Measurements from ENCODE around the gene USP13.
A peak's percentile ranks its signal among the peaks of the same experiment; 100 is the strongest.

Gene USP13

DNA sequence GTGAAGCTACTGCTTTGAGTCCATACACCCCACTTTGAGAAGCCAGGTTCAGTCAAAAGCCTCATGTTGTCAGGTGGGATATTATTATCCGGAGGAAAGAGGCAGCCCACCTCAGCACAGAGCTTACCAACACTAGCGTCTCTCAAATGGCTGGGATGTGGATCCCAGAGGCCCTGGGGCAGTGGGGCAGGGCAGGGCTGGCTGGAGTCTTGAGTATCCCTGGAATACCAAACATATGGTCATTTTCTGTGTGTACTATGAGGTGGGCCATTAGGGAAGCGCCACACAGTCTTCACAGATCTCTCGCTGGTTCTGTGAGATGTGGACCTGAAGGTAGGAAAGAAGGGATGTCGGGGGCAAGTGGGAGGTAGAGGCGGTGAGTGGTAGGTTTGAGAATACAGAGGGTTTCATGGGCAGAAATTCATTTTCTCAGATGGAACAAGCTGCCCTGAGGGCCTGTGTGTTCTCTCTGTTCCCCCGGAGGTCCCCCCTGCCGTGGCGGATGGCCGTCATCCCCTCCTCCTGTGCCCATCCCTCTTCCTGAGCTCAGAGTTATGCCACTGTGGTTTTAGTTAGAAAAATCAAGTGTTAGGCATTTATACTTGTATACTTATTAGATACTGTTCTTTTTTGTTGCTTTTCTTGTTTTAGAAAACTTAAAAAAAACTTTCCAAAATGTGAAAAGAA is 66.4 kb downstream of the USP13 start:
- Histone ChIP-seq H2AFZ (ENCODE audit: low read depth, low read length) (no peak overlapping the region), H3K4me2 (ENCODE audit: low read length) (no peak overlapping the region), H3K79me2 (ENCODE audit: low read length) (no peaks in the 10 kb centered on the region), H3K4me1 (ENCODE audit: low read length) (no peaks in the 10 kb centered on the region), H3K9me3 (ENCODE audit: insufficient read depth, low read length) (no peaks in the 10 kb centered on the region), H3K4me3 (ENCODE audit: low read length) (no peak overlapping the region), H3K27ac (ENCODE audit: low read length) (no peak overlapping the region), H4K20me1 (ENCODE audit: insufficient read depth, low read length) (no peaks in the 10 kb centered on the region), H3K9ac (ENCODE audit: low read length) (no peak overlapping the region), H3K36me3 (replicated peaks; ENCODE audit: low read depth, low read length) (peaks cover 14% of the 10 kb centered on the region), H3K27me3 (ENCODE audit: low read depth, low read length) (no peaks in the 10 kb centered on the region)
- no peak for TF ChIP-seq EZH2phosphoT487 (IDR thresholded peaks at IDR 0.05; ENCODE audit: low read depth)
- TF ChIP-seq, protein P1, sequence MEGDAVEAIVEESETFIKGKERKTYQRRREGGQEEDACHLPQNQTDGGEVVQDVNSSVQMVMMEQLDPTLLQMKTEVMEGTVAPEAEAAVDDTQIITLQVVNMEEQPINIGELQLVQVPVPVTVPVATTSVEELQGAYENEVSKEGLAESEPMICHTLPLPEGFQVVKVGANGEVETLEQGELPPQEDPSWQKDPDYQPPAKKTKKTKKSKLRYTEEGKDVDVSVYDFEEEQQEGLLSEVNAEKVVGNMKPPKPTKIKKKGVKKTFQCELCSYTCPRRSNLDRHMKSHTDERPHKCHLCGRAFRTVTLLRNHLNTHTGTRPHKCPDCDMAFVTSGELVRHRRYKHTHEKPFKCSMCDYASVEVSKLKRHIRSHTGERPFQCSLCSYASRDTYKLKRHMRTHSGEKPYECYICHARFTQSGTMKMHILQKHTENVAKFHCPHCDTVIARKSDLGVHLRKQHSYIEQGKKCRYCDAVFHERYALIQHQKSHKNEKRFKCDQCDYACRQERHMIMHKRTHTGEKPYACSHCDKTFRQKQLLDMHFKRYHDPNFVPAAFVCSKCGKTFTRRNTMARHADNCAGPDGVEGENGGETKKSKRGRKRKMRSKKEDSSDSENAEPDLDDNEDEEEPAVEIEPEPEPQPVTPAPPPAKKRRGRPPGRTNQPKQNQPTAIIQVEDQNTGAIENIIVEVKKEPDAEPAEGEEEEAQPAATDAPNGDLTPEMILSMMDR (IDR thresholded peaks at IDR 0.05; ENCODE audit: low read depth, low read length), result no peak

DNA sequence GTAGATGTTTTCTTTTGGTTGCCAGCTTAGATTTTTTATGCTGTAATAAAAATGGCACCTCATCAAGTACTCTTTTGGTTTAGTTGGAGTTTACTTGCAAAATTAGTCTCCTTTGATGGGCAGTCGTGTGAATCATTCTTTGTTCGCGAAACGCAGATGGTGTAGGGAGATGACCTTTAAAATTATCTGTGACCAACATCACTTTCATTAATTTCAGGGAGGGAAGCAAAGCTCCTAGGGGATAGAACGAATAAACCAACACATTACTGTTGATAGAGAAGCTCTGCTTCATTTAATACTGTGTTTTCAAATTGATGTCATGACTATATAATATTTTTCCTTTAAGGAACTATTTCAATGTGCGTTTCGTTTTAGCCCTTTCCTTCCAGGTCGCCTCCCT is 67.4 kb downstream of the USP13 start:
- Histone ChIP-seq H3K9me3 (ENCODE audit: insufficient read depth, low read length) (no peaks in the 10 kb centered on the region), H3K9ac (ENCODE audit: low read length) (no peak overlapping the region), H3K27me3 (ENCODE audit: low read depth, low read length) (no peaks in the 10 kb centered on the region), H3K36me3 (replicated peaks; ENCODE audit: low read depth, low read length) (peaks cover 14% of the 10 kb centered on the region), H3K4me1 (ENCODE audit: low read length) (peaks cover under 1% of the 10 kb centered on the region; the same call in 1 of the 2 replicates), H4K20me1 (ENCODE audit: insufficient read depth, low read length) (peaks cover under 1% of the 10 kb centered on the region; the same call in 1 of the 2 replicates), H2AFZ (ENCODE audit: low read depth, low read length) (no peak overlapping the region), H3K4me2 (ENCODE audit: low read length) (no peak overlapping the region), H3K79me2 (ENCODE audit: low read length) (no peaks in the 10 kb centered on the region), H3K27ac (ENCODE audit: low read length) (no peak overlapping the region), H3K4me3 (ENCODE audit: low read length) (no peak overlapping the region)
- TF ChIP-seq, protein P1 (IDR thresholded peaks at IDR 0.05; ENCODE audit: low read depth, low read length), result no peak
- no peak for TF ChIP-seq EZH2phosphoT487 (IDR thresholded peaks at IDR 0.05; ENCODE audit: low read depth)

DNA sequence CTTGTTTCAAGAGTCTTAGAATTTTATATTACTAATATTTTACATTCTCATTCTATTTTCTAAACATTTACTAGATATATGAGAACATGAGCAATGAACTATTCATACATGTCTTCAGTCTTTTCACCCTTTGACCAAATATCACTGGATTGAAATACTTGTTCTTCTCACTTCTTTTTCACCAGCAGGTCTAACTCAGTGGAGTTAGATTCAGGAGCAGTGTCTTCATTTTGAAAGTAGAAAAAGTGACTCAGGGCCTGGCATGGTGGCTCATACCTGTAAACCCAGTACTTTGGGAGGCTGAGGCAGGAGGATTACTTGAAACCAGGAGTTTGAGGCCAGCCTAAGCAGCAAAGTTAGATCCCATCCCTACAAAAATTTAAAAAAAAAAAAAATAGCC is 70.8 kb downstream of the USP13 start:
- TF ChIP-seq, protein P1 (IDR thresholded peaks at IDR 0.05; ENCODE audit: low read depth, low read length), result no peak
- TF ChIP-seq EZH2phosphoT487 (IDR thresholded peaks at IDR 0.05; ENCODE audit: low read depth), result no peak
- no peak overlapping the region for H3K4me2 ChIP-seq (ENCODE audit: low read length)
- no peak overlapping the region for H2AFZ ChIP-seq (ENCODE audit: low read depth, low read length)
- H3K79me2 ChIP-seq (ENCODE audit: low read length), result no peaks in the 10 kb centered on the region; the same call in 1 of the 2 replicates
- no peak overlapping the region for H3K27ac ChIP-seq (ENCODE audit: low read length)
- H3K9me3 ChIP-seq (ENCODE audit: insufficient read depth, low read length), result no peaks in the 10 kb centered on the region
- H3K36me3 ChIP-seq (replicated peaks; ENCODE audit: low read depth, low read length), result peaks cover 12% of the 10 kb centered on the region
- H3K27me3 ChIP-seq (ENCODE audit: low read depth, low read length), result no peaks in the 10 kb centered on the region
- H4K20me1 ChIP-seq (ENCODE audit: insufficient read depth, low read length), result peaks cover 12% of the 10 kb centered on the region; the same call in 1 of the 2 replicates
- no peak overlapping the region for H3K9ac ChIP-seq (ENCODE audit: low read length)
- H3K4me1 ChIP-seq (ENCODE audit: low read length), result peaks cover 18% of the 10 kb centered on the region
- no peak overlapping the region for H3K4me3 ChIP-seq (ENCODE audit: low read length)

DNA sequence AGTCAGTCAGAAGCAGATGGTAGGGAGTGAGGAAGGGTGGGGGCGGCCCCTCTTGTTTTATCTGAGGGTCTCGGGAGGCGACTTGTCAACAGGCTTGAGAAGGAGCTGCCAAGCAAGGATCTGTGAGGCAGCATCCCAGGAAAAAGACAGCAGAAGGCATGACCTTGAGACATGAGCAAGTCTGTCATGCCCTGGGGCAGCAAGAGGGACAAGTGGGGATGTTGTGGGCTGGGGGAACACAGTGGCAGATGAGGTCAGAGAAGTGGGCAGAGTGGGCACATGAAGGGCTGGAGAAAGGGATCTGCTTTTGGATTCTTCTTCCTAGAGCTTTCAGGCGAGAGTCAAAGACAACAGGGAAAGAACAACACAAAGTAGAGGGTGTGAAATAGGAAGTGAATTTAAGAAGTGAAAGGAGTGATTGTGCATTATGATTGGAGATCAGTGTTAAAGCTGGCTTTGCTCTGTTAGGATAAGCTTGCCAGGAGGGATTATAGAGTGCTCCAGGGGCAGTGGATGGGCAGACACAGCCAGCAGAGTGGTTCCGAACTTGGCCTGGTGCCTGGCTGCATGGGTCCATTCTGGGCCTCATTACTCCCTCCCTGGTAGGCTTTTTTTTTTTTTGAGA is 73.3 kb downstream of the USP13 start:
- H3K27ac ChIP-seq (ENCODE audit: low read length), result no peak overlapping the region
- H3K27me3 ChIP-seq (ENCODE audit: low read depth, low read length), result no peaks in the 10 kb centered on the region
- H3K9ac ChIP-seq (ENCODE audit: low read length), result no peak overlapping the region
- H3K4me3 ChIP-seq (ENCODE audit: low read length), result no peak overlapping the region
- peaks cover 14% of the 10 kb centered on the region for H3K36me3 ChIP-seq (replicated peaks; ENCODE audit: low read depth, low read length)
- H3K4me2 ChIP-seq (ENCODE audit: low read length), result peak overlapping the region; percentile 59
- TF ChIP-seq EZH2phosphoT487 (IDR thresholded peaks at IDR 0.05; ENCODE audit: low read depth), result no peak
- TF ChIP-seq, protein P1 (IDR thresholded peaks at IDR 0.05; ENCODE audit: low read depth, low read length), result no peak
- H4K20me1 ChIP-seq (ENCODE audit: insufficient read depth, low read length), result peaks cover 12% of the 10 kb centered on the region; the same call in 1 of the 2 replicates
- H3K79me2 ChIP-seq (ENCODE audit: low read length), result no peaks in the 10 kb centered on the region; the same call in 1 of the 2 replicates
- H2AFZ ChIP-seq (ENCODE audit: low read depth, low read length), result no peak overlapping the region
- H3K9me3 ChIP-seq (ENCODE audit: insufficient read depth, low read length), result no peaks in the 10 kb centered on the region
- peaks cover 18% of the 10 kb centered on the region for H3K4me1 ChIP-seq (ENCODE audit: low read length)

Data from OCI-LY3 (cell line).